ENCODE data around the gene BANP. TPM values are rescaled to one million over a fixed set of nuclear protein-coding genes. Genes with fewer than 3 reads are reported as not detected.
A peak's percentile ranks its signal among the peaks of the same experiment; 100 is the strongest.
"Not testable (repeated sequence)": the region's sequence is repeated elsewhere in the genome, so short reads cannot be mapped to it uniquely, and the experiment has no call there.

Gene BANP, protein sequence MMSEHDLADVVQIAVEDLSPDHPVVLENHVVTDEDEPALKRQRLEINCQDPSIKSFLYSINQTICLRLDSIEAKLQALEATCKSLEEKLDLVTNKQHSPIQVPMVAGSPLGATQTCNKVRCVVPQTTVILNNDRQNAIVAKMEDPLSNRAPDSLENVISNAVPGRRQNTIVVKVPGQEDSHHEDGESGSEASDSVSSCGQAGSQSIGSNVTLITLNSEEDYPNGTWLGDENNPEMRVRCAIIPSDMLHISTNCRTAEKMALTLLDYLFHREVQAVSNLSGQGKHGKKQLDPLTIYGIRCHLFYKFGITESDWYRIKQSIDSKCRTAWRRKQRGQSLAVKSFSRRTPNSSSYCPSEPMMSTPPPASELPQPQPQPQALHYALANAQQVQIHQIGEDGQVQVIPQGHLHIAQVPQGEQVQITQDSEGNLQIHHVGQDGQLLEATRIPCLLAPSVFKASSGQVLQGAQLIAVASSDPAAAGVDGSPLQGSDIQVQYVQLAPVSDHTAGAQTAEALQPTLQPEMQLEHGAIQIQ
- polyA plus RNA-seq (2013): 30.9 and 33.0 TPM in 2 replicates

DNA sequence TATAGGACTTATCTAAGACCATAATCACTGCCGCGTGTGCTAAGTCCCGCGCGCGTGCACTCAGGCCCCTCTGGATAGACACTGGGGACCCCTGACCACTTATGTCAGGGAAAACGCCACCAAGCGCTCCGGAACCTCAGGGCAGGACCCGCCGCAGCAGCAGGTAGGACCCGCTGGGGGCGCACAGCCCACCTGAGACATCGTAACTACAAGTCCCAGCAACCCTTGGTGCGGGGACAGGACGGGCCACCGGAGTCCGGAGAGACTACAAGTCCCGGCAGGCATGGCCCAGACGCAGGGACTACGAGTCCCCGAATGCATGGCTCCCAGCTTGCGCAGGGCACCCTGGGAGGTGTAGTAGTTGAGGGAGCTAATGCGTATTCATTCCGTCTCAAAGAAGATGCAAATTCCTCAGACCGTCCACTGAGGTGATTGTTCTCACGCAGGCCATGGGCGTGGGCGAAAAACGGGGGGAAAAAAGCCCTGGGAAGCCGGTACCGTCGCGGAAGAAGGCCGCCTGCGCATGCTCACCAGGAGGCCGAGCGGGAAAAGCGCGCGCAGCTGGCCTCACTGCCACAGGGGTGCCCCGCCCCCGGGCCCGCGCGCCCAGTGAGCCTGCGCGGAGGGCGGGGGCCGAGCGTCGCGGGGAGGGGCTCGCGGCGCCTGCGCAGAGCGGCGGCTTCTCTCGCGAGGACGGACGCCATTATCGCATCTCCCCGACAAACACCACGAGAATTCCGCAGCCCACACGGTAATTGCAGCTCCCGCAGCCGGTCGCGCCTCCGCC, at the start of gene BANP:
Gene BANP, plus strand, starts transcription at position 670 of the 787 bp plus-strand sequence. CDS start 23,682 bp downstream, outside the sequence.
- H3K4me1 ChIP-seq (ENCODE audit: control insufficient read depth in 1 of 2, insufficient read depth in 2 of 2, low read length in 2 of 2): peaks cover 30% of the 10 kb centered on the region in 2 experiments
- WGBS (ENCODE audit: extremely low coverage, insufficient coverage, insufficient read length): no CpG with 5 or more reads among the region's 73 CpGs
- H2BK12ac ChIP-seq (ENCODE audit: low read length): peak within 1 kb of the TSS; percentile 74
- peak within 1 kb of the TSS; percentile 99 for H3K14ac ChIP-seq (ENCODE audit: low read length)
- H3K4me3 ChIP-seq (ENCODE audit: low read depth, low read length): peak within 1 kb of the TSS; percentile 92
- no peaks in the 10 kb centered on the region for H3K9me3 ChIP-seq (ENCODE audit: insufficient read depth, low read depth, low read length)
- H4K12ac ChIP-seq (ENCODE audit: low read depth, low read length): peak within 1 kb of the TSS; percentile 98
- H2BK120ac ChIP-seq (ENCODE audit: insufficient read depth, low read length, poor library complexity): peak within 1 kb of the TSS; percentile 99
- peaks cover 11 to 13% of the 10 kb centered on the region in 2 experiments for H3K36me3 ChIP-seq (ENCODE audit: control insufficient read depth in 1 of 2, insufficient read depth in 2 of 2, low read length in 2 of 2)
- peaks cover 14% of the 10 kb centered on the region for H3K79me2 ChIP-seq (ENCODE audit: control insufficient read depth, insufficient read depth, low read length, poor library complexity)
- H3K27ac ChIP-seq (ENCODE audit: low read depth, low read length): peak within 1 kb of the TSS; percentile 95
- H3K9ac ChIP-seq (ENCODE audit: low read length): peak within 1 kb of the TSS; percentile 100
- peak within 1 kb of the TSS; percentile 99 for H4K8ac ChIP-seq (ENCODE audit: low read depth, low read length)
- peaks cover 36% of the 10 kb centered on the region for H3K79me1 ChIP-seq (ENCODE audit: low read length)
- H3K18ac ChIP-seq (ENCODE audit: low read length): peak within 1 kb of the TSS; percentile 96
- H2AK5ac ChIP-seq (ENCODE audit: low read length): peak within 1 kb of the TSS; percentile 98
- peak within 1 kb of the TSS; percentile 99 for H4K91ac ChIP-seq (ENCODE audit: low read depth, low read length)
- H3K4me2 ChIP-seq (ENCODE audit: low read length): peak within 1 kb of the TSS; percentile 94
- H3K23ac ChIP-seq (ENCODE audit: low read length): peak within 1 kb of the TSS; percentile 54
- H3K4ac ChIP-seq (ENCODE audit: low read depth, low read length): peak within 1 kb of the TSS; percentile 100
- peak within 1 kb of the TSS; percentile 98 for H2BK5ac ChIP-seq (ENCODE audit: low read depth, low read length, poor library complexity)
- DNase-seq: peak; percentile 99
- H2AFZ ChIP-seq (ENCODE audit: insufficient read depth, low read length, poor library complexity): peak within 1 kb of the TSS; percentile 98
- H3K27me3 ChIP-seq (ENCODE audit: insufficient read depth, low read length): no peaks in the 10 kb centered on the region

DNA sequence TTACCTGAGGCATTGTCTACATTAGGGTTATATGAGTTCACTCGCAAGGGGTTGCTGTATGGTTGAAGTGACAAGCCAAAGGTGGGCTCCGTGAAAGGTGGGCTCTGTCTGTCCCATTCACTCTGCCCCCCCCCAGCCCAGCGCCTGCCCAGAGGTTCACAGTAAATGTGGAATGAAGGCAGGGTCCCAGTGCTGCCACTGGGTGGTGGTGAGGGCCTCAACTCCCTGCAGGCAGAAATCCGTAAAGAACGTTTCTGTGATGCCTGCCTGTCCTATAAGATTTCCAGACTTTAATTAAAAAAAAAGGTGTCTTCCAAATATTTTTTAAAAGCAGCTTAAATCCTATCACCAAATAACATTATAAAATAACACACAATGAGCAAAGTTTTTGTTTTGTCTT, 46.3 kb upstream of the BANP start:
- not testable (repeated sequence) for H3K23ac ChIP-seq (ENCODE audit: low read length); H3K79me1 ChIP-seq (ENCODE audit: low read length); H4K8ac ChIP-seq (ENCODE audit: low read depth, low read length); H2AK5ac ChIP-seq (ENCODE audit: low read length); H3K14ac ChIP-seq (ENCODE audit: low read length); H2BK120ac ChIP-seq (ENCODE audit: insufficient read depth, low read length, poor library complexity); H3K9me3 ChIP-seq (ENCODE audit: insufficient read depth, low read depth, low read length); H2BK5ac ChIP-seq (ENCODE audit: low read depth, low read length, poor library complexity); H2BK12ac ChIP-seq (ENCODE audit: low read length); H3K27ac ChIP-seq (ENCODE audit: low read depth, low read length); H4K12ac ChIP-seq (ENCODE audit: low read depth, low read length); H3K4me1 ChIP-seq (ENCODE audit: control insufficient read depth in 1 of 2, insufficient read depth in 2 of 2, low read length in 2 of 2); H2AFZ ChIP-seq (ENCODE audit: insufficient read depth, low read length, poor library complexity); H3K18ac ChIP-seq (ENCODE audit: low read length); H3K9ac ChIP-seq (ENCODE audit: low read length); H4K91ac ChIP-seq (ENCODE audit: low read depth, low read length); H3K4me3 ChIP-seq (ENCODE audit: low read depth, low read length); DNase-seq; H3K27me3 ChIP-seq (ENCODE audit: insufficient read depth, low read length); H3K4ac ChIP-seq (ENCODE audit: low read depth, low read length); H3K4me2 ChIP-seq (ENCODE audit: low read length); H3K36me3 ChIP-seq (ENCODE audit: control insufficient read depth in 1 of 2, insufficient read depth in 2 of 2, low read length in 2 of 2); H3K79me2 ChIP-seq (ENCODE audit: control insufficient read depth, insufficient read depth, low read length, poor library complexity)
- no CpG with 5 or more reads among the region's 5 CpGs for WGBS (ENCODE audit: extremely low coverage, insufficient coverage, insufficient read length)

DNA sequence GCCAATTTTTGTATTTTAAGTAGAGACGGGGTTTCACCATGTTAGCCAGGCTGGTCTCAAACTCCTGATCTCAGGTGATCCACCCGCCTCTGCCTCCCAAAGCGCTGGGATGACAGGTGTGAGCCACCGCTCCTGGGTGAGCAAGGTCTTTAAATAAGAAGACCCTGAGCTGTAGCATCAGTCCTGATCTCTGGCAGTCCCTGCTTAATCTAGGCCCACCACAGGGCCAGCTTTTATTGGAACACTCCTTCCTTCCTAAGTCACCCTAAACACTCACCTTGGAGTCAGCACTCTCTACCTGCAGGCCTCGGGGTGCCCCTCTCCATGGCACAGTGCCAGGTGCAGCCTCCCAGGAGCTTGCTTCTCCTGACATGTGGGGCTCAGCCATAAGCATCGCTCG, 45.7 kb upstream of the BANP start:
- not testable (repeated sequence) for H3K9me3 ChIP-seq (ENCODE audit: insufficient read depth, low read depth, low read length); DNase-seq; H3K14ac ChIP-seq (ENCODE audit: low read length); H3K36me3 ChIP-seq (ENCODE audit: control insufficient read depth in 1 of 2, insufficient read depth in 2 of 2, low read length in 2 of 2); H3K4me1 ChIP-seq (ENCODE audit: control insufficient read depth in 1 of 2, insufficient read depth in 2 of 2, low read length in 2 of 2); H2AFZ ChIP-seq (ENCODE audit: insufficient read depth, low read length, poor library complexity); H3K79me1 ChIP-seq (ENCODE audit: low read length); H2AK5ac ChIP-seq (ENCODE audit: low read length); H3K23ac ChIP-seq (ENCODE audit: low read length); H3K79me2 ChIP-seq (ENCODE audit: control insufficient read depth, insufficient read depth, low read length, poor library complexity); H4K8ac ChIP-seq (ENCODE audit: low read depth, low read length); H2BK5ac ChIP-seq (ENCODE audit: low read depth, low read length, poor library complexity); H2BK12ac ChIP-seq (ENCODE audit: low read length); H2BK120ac ChIP-seq (ENCODE audit: insufficient read depth, low read length, poor library complexity); H3K4me3 ChIP-seq (ENCODE audit: low read depth, low read length); H4K91ac ChIP-seq (ENCODE audit: low read depth, low read length); H3K27me3 ChIP-seq (ENCODE audit: insufficient read depth, low read length); H3K4me2 ChIP-seq (ENCODE audit: low read length); H3K18ac ChIP-seq (ENCODE audit: low read length); H3K4ac ChIP-seq (ENCODE audit: low read depth, low read length); H3K27ac ChIP-seq (ENCODE audit: low read depth, low read length); H3K9ac ChIP-seq (ENCODE audit: low read length); H4K12ac ChIP-seq (ENCODE audit: low read depth, low read length)
- no CpG with 5 or more reads among the region's 7 CpGs for WGBS (ENCODE audit: extremely low coverage, insufficient coverage, insufficient read length)

DNA sequence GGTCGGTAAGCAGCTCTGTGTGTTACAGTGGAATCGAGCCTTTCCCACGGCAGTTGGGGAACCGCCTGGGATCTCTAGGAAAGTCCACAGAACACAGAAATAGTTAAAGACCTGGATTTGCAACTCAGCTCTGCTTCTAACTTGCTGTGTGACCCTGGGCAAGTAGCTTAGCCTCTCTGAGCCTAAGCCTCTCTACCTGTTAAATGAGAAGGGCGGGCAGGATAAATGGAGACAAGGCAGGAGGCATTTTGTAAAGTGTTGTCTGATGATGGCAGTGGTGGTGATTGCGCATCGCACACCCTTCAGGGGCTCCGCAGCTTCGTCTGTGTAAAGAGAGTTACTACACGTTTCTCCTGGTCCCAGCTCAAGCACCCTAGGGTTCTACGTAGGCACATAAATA, 43.1 kb upstream of the BANP start:
- not testable (repeated sequence) for H3K4me1 ChIP-seq (ENCODE audit: control insufficient read depth in 1 of 2, insufficient read depth in 2 of 2, low read length in 2 of 2); H3K27me3 ChIP-seq (ENCODE audit: insufficient read depth, low read length); H3K4me3 ChIP-seq (ENCODE audit: low read depth, low read length); H3K79me2 ChIP-seq (ENCODE audit: control insufficient read depth, insufficient read depth, low read length, poor library complexity); H2BK120ac ChIP-seq (ENCODE audit: insufficient read depth, low read length, poor library complexity); H2AFZ ChIP-seq (ENCODE audit: insufficient read depth, low read length, poor library complexity); H3K14ac ChIP-seq (ENCODE audit: low read length); H2AK5ac ChIP-seq (ENCODE audit: low read length); H2BK12ac ChIP-seq (ENCODE audit: low read length); H4K12ac ChIP-seq (ENCODE audit: low read depth, low read length); H3K9me3 ChIP-seq (ENCODE audit: insufficient read depth, low read depth, low read length); H3K23ac ChIP-seq (ENCODE audit: low read length); H3K27ac ChIP-seq (ENCODE audit: low read depth, low read length); H3K4ac ChIP-seq (ENCODE audit: low read depth, low read length); H3K9ac ChIP-seq (ENCODE audit: low read length); H4K91ac ChIP-seq (ENCODE audit: low read depth, low read length); H3K36me3 ChIP-seq (ENCODE audit: control insufficient read depth in 1 of 2, insufficient read depth in 2 of 2, low read length in 2 of 2); H3K18ac ChIP-seq (ENCODE audit: low read length); DNase-seq; H4K8ac ChIP-seq (ENCODE audit: low read depth, low read length); H2BK5ac ChIP-seq (ENCODE audit: low read depth, low read length, poor library complexity); H3K4me2 ChIP-seq (ENCODE audit: low read length); H3K79me1 ChIP-seq (ENCODE audit: low read length)
- WGBS (ENCODE audit: extremely low coverage, insufficient coverage, insufficient read length): no CpG with 5 or more reads among the region's 11 CpGs

Measured in trophoblast cell (in vitro differentiated cells and primary cell).